GM20000 (cell line): ENCODE results near the gene HLF.

Source experiments
- DNase-seq: peaks from one replicate; pipeline ENCODE4 v3.0.0; 2012; ENCODE audit warnings: low spot score
- TF ChIP-seq, protein P1 (sequence below): IDR thresholded peaks from 2 replicates; pipeline ENCODE4 v1.5.1; 2012; ENCODE audit warnings: mild to moderate bottlenecking, control low read depth; ENCODE audit errors: extremely low read depth, missing control alignments

Gene HLF

DNA sequence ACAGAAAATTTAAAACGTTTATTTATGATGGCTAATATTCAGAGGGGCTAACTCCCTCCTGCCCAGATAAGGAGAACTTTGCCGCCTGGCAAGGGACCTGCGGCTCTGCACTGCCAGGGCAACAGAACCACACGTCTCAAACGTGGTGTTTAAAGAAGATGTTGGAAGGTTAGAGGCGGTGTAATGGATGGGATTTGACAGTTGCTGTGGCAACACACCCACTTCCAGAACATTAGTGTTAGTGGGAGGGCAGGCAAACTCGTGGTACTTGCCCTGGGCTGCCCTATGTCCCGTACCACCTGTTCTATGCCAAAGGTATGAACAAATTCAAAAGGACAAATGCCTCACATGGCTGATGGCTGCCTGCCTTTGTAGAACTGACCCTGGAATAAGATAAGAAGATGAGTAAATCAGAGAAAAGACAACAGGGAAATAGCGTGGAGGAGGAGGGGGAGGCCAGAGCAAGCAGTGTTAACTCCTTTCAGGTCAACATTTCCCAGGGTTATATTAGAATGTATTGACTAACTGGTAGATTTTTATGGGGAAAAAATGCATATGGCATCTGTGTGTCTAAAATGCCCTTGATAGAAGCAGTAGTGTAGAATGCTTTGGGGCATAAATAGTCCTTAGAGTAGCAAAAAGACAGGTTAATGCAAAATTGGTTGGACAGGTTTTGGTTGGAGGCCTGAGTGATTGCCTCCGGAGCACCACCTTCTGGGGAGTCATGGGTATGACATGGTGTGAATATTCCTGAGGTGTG lies 30.8 kb downstream of the HLF start:
- TF ChIP-seq, protein P1, sequence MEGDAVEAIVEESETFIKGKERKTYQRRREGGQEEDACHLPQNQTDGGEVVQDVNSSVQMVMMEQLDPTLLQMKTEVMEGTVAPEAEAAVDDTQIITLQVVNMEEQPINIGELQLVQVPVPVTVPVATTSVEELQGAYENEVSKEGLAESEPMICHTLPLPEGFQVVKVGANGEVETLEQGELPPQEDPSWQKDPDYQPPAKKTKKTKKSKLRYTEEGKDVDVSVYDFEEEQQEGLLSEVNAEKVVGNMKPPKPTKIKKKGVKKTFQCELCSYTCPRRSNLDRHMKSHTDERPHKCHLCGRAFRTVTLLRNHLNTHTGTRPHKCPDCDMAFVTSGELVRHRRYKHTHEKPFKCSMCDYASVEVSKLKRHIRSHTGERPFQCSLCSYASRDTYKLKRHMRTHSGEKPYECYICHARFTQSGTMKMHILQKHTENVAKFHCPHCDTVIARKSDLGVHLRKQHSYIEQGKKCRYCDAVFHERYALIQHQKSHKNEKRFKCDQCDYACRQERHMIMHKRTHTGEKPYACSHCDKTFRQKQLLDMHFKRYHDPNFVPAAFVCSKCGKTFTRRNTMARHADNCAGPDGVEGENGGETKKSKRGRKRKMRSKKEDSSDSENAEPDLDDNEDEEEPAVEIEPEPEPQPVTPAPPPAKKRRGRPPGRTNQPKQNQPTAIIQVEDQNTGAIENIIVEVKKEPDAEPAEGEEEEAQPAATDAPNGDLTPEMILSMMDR: peak; percentile 80
- peak; percentile 70 for DNase-seq

GRCh38 chr17:55296171-55296695 lies 31.5 kb downstream of the HLF start:
- no peak for DNase-seq

DNA sequence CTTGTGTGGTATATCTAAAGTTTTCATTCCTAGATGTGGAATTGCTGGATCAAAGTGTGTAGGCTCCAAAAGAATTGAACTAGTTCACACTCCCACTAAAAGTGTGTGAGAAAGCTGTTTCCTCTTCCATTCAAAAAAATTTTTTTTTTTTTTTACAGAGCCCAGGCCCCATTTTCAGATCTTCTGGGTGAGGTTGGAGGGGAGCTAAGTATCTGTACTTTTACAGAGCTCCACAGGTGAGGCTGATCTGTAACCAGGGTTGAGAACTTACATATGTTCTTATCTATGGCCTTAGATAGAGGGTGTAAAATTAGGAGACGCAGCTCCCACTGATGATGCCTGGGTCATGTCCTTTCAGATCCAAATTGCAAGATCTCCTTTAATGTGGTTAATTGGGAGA lies 31.9 kb downstream of the HLF start:
- TF ChIP-seq, protein P1: no peak
- no peak for DNase-seq

More at GRCh38 chr17:55296171-55296695, 31.5 kb downstream of the HLF start:
- TF ChIP-seq, protein P1: no peak

DNA sequence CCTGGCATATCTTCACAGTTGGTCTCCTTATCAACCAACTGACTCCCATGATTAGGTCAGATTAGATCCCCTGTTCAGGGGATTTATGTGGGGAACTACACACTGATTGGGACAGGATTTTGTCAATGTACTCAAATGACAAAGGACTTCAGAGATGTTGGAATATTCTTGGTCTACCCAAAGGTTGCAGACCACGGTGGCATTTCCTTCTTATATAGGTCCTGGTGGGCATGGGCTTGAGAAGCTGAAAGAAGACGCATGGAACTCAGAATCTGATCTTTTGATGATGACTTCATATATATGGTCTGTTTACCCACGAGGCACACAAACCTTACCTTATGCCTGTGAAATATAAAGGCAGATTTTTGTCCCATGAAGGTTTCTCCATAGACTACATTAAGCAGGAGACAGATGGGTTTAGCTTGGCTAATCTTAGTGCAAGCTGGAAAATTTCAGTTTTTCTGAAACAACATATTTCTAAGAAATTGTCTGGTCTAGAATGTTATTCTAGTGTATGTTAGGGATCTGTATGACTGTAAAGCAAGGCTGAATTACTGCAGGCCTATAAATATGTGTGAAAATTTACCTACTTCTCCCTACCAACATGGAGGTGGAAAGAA lies 33.5 kb downstream of the HLF start:
- DNase-seq: no peak
- TF ChIP-seq, protein P1: no peak

DNA sequence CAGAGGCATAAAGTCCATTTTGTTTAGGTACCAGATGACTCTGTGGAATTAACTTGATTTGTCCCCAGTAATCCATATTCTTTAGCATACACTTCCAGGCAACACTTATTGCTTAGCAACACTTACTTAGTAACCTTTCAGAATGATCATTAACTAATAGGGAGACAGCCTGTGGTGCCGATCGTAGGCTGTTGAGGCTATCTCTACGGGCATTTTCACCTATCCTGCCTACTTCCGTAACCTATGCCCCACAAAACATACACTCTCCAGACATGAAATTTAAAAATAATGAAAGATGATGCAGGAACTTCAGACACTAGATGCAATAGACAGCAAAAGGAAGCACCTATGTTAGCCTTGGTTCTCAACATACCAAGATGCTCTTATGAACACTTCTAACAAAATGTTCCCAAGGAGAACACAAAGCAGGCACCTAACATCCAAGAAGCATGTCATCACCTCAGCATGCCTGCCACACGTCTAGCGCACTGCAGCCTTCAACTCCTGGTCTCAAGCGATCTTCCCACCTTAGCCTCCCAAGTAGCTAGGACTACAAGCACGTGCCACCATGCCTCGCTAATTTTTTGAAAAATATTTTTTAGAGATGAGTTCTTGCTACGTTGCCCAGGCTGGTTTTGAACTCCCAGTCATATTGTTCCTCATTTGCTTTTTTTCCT lies 34.5 kb downstream of the HLF start:
- TF ChIP-seq, protein P1: no peak
- DNase-seq: no peak

DNA sequence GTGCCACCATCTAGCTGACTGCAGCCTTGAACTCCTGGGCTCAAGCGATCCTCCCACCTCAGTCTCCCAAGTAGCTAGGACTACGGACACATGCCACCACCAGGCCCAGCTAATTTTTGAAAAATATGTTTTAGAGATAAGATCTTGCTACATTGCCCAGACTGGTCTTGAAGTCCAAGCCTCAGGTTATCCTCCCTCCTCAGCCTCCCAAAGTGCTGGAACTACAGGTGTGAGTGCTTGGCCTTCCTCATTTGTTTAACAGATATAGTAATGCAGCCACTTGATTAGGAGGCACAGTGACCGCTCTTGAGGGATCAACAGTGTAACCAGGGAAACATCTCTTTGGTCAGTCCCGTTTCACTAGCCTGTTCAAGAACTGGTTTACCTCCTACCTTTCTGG lies 35.1 kb downstream of the HLF start:
- no peak for DNase-seq
- TF ChIP-seq, protein P1: no peak
